ENCODE data around the gene RNF214. TPM values are rescaled to one million over a fixed set of nuclear protein-coding genes. Genes with fewer than 3 reads are reported as not detected.

RNF214 gene
- total RNA-seq, 1 donor = 13.4 TPM

DNA sequence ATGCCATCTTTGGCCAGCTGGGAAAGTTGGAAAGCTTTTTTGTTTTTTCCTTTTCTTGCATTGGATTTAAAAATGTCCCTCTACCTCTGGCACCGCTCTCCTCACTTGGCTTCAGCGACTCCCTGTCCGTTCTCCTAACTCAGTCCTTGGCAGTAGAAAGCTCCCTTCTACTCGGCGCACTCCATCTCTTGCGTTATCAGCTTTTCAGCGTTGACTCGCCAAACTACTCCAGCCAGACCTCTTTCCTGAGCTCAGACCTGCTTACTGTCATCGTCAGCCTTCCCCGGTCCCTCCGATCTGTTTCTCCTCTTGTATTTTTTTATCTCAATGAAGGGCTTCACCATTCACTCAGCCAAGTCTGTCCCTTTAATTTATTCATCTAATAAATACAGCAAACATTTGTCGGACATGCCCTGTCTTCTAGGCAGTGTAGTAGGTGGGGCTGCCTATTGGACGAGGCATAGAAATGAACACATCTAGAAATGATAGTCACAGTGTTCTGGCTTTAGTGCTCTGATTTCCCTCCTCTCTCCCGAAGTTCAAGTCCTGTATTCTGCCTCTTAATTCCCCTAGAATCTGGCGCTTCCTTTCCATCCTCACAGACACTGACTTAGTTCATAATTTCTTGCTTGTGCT is 96.0 kb downstream of the RNF214 start:
- Histone ChIP-seq H3K36me3 (ENCODE audit: insufficient read depth, low read length) (no peaks in the 10 kb centered on the region), H3K4me3 (ENCODE audit: insufficient read depth, low read length) (peak overlapping the region; percentile 91), H3K4me1 (ENCODE audit: insufficient read depth, low read length) (peaks cover 11% of the 10 kb centered on the region), H3K79me2 (ENCODE audit: insufficient read depth, low read length) (peaks cover 40% of the 10 kb centered on the region), H3K4me2 (ENCODE audit: insufficient read depth, low read length) (peak overlapping the region; percentile 87), H2AFZ (ENCODE audit: low read length) (peak overlapping the region; percentile 79), H3K27ac (ENCODE audit: low read depth, low read length) (peak overlapping the region; percentile 90), H3K9me3 (ENCODE audit: low read depth, low read length) (no peaks in the 10 kb centered on the region), H3K27me3 (ENCODE audit: insufficient read depth, low read length) (no peaks in the 10 kb centered on the region), H4K20me1 (ENCODE audit: insufficient read depth, low read length) (peaks cover 16% of the 10 kb centered on the region)
- no peak for TF ChIP-seq CTCF (IDR thresholded peaks at IDR 0.05; ENCODE audit: extremely low read depth, low read depth, low read length)
- DNase-seq (ENCODE audit: insufficient read length, low spot score, missing footprints) = no peak

GRCh38 chr11:117332843-117333242 is 100.4 kb downstream of the RNF214 start:
- H3K27me3 ChIP-seq (ENCODE audit: insufficient read depth, low read length) = no peaks in the 10 kb centered on the region
- H3K9me3 ChIP-seq (ENCODE audit: low read depth, low read length) = no peaks in the 10 kb centered on the region
- no peak overlapping the region for H3K4me2 ChIP-seq (ENCODE audit: insufficient read depth, low read length)
- H3K36me3 ChIP-seq (ENCODE audit: insufficient read depth, low read length) = peaks cover 13% of the 10 kb centered on the region
- H3K4me3 ChIP-seq (ENCODE audit: insufficient read depth, low read length) = no peak overlapping the region
- H3K27ac ChIP-seq (ENCODE audit: low read depth, low read length) = no peak overlapping the region
- H3K79me2 ChIP-seq (ENCODE audit: insufficient read depth, low read length) = peaks cover 56% of the 10 kb centered on the region
- H4K20me1 ChIP-seq (ENCODE audit: insufficient read depth, low read length) = peaks cover 19% of the 10 kb centered on the region
- TF ChIP-seq CTCF (IDR thresholded peaks at IDR 0.05; ENCODE audit: extremely low read depth, low read depth, low read length) = no peak
- H3K4me1 ChIP-seq (ENCODE audit: insufficient read depth, low read length) = peaks cover 11% of the 10 kb centered on the region
- no peak overlapping the region for H2AFZ ChIP-seq (ENCODE audit: low read length)
- DNase-seq (ENCODE audit: insufficient read length, low spot score, missing footprints) = no peak

DNA sequence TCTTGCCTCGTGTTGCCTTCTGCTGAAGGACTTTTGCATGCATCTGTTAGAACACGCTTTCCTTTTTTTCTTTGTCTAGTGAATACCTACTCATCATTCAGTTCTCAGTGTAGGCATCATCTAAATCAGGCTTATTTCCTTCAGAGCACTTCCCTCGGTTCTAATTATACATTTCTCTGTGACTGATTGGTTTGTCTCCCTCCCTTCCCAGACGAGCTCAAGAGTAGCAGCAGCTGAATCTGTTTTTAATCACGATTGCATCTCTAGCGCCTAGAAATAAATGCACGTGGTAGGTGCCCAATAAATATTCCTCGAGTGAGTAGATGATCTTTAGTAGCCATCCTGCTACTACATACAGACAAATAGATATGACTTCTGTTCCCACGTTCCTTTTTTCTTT is 101.4 kb downstream of the RNF214 start:
- DNase-seq (ENCODE audit: insufficient read length, low spot score, missing footprints) = no peak
- H3K4me1 ChIP-seq (ENCODE audit: insufficient read depth, low read length) = peaks cover 9% of the 10 kb centered on the region
- no peak overlapping the region for H3K4me3 ChIP-seq (ENCODE audit: insufficient read depth, low read length)
- no peak for TF ChIP-seq CTCF (IDR thresholded peaks at IDR 0.05; ENCODE audit: extremely low read depth, low read depth, low read length)
- H3K27ac ChIP-seq (ENCODE audit: low read depth, low read length) = no peak overlapping the region
- no peak overlapping the region for H3K4me2 ChIP-seq (ENCODE audit: insufficient read depth, low read length)
- peaks cover 15% of the 10 kb centered on the region for H3K36me3 ChIP-seq (ENCODE audit: insufficient read depth, low read length)
- H3K27me3 ChIP-seq (ENCODE audit: insufficient read depth, low read length) = no peaks in the 10 kb centered on the region
- H4K20me1 ChIP-seq (ENCODE audit: insufficient read depth, low read length) = peaks cover 18% of the 10 kb centered on the region
- peaks cover 58% of the 10 kb centered on the region for H3K79me2 ChIP-seq (ENCODE audit: insufficient read depth, low read length)
- H3K9me3 ChIP-seq (ENCODE audit: low read depth, low read length) = no peaks in the 10 kb centered on the region
- no peak overlapping the region for H2AFZ ChIP-seq (ENCODE audit: low read length)

GRCh38 chr11:117334896-117335295 is 102.4 kb downstream of the RNF214 start:
- no peaks in the 10 kb centered on the region for H3K9me3 ChIP-seq (ENCODE audit: low read depth, low read length)
- peaks cover 20% of the 10 kb centered on the region for H3K36me3 ChIP-seq (ENCODE audit: insufficient read depth, low read length)
- H3K4me2 ChIP-seq (ENCODE audit: insufficient read depth, low read length) = no peak overlapping the region
- DNase-seq (ENCODE audit: insufficient read length, low spot score, missing footprints) = no peak
- peaks cover 17% of the 10 kb centered on the region for H4K20me1 ChIP-seq (ENCODE audit: insufficient read depth, low read length)
- peaks cover 48% of the 10 kb centered on the region for H3K79me2 ChIP-seq (ENCODE audit: insufficient read depth, low read length)
- H3K4me3 ChIP-seq (ENCODE audit: insufficient read depth, low read length) = no peak overlapping the region
- no peak overlapping the region for H2AFZ ChIP-seq (ENCODE audit: low read length)
- TF ChIP-seq CTCF (IDR thresholded peaks at IDR 0.05; ENCODE audit: extremely low read depth, low read depth, low read length) = no peak
- H3K27ac ChIP-seq (ENCODE audit: low read depth, low read length) = no peak overlapping the region
- H3K27me3 ChIP-seq (ENCODE audit: insufficient read depth, low read length) = no peaks in the 10 kb centered on the region
- peaks cover 2% of the 10 kb centered on the region for H3K4me1 ChIP-seq (ENCODE audit: insufficient read depth, low read length)

Measured in osteoblast (primary cell).